Retinal pigment epithelial cell (primary cell): ENCODE data around the gene L3MBTL1.
A peak's percentile ranks its signal among the peaks of the same experiment; 100 is the strongest.

Experiments used
- DNase-seq: peaks from one replicate; pipeline ENCODE4 v3.0.0-alpha.2; 2010; ENCODE audit warnings: low read depth
- H3K4me3 ChIP-seq: 2 replicates; pipeline ENCODE4 v1.5.1; 2011; ENCODE audit warnings: mild to moderate bottlenecking, low read length, control low read depth, moderate library complexity
- TF ChIP-seq, protein P1 (sequence below): conservative IDR thresholded peaks from 2 replicates; pipeline ENCODE4 v1.5.1; 2011; ENCODE audit warnings: low read depth, low read length, control low read depth, inconsistent platforms

The L3MBTL1 gene

DNA sequence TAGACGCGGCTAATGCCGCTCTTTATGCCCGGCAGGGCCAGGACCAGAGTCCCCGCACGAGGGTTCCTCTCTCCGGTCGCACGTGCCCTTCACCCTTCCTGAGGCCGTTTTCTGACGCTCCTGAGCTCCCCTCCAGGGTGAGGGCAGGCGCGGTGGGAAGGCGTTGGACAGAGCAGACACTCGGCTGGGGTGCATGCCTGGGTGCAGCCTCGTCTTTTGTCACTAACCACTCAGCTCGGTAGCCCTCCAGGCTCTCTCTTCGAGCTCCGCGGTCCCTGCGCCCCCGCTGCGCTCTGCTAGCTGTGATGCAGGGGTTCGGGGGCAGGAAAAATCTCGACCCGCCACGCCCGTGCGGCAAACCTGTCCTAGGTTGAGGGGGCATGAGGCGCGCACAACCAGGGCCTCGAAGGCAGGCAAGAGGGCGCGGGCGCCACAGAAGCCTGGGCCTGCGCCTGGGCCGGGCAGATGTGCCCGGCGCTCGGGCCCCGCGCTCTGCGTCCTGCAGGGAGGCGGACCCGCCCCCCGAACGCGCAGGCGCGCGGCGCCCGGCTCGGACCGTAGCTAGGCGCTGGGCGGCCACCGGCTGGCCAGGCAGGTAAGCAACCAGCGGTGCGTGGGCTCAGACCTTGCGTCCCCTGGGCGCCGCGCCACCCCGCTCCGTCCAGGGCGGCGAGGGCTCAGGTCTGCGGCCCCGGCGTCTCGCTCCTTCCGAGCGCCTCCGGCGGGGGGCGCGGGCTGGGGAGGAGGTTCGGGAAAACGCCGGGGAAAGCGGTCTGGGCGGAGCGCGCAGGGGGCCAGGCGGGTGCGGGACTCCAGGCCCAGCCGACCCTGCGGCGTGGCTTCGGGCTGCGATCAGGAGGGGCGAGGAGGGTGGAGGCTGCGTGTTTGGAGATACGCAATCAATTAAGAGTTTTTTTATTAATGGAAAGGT is at the start of gene L3MBTL1:
TSS of gene L3MBTL1 (plus strand) at position 548 of the 931 bp plus-strand sequence. CDS start 5,807 bp downstream, outside the sequence.
- DNase-seq = no peak
- TF ChIP-seq, protein P1, sequence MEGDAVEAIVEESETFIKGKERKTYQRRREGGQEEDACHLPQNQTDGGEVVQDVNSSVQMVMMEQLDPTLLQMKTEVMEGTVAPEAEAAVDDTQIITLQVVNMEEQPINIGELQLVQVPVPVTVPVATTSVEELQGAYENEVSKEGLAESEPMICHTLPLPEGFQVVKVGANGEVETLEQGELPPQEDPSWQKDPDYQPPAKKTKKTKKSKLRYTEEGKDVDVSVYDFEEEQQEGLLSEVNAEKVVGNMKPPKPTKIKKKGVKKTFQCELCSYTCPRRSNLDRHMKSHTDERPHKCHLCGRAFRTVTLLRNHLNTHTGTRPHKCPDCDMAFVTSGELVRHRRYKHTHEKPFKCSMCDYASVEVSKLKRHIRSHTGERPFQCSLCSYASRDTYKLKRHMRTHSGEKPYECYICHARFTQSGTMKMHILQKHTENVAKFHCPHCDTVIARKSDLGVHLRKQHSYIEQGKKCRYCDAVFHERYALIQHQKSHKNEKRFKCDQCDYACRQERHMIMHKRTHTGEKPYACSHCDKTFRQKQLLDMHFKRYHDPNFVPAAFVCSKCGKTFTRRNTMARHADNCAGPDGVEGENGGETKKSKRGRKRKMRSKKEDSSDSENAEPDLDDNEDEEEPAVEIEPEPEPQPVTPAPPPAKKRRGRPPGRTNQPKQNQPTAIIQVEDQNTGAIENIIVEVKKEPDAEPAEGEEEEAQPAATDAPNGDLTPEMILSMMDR = no peak
- peak within 1 kb of the TSS; percentile 52 for H3K4me3 ChIP-seq

DNA sequence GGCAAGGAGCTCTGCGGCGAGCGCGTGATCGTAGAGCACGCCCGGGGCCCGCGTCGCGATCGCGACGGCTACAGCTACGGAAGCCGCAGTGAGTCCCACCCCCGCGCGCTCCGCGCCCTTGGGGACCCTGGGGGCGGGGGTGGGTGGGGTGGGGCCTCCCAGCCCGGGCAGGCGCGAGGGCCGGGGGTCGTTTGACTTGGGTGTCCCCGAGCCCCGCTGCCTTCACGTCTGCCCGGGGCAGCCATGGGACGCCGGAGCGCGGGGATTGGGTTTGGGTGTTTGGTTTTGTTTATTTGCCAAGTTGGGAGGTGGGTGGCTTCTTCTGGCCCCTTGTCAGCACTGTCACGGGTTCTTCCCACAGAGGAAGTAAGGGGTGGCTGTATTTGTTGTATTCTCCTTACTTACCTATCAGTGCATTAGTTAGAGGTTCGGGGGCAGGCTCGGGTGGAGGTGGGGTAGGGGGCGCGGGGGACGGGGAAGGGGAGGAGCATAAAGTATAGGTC is 49.0 kb upstream of the L3MBTL1 start:
- TF ChIP-seq, protein P1 = no peak
- no peak for DNase-seq
- peak overlapping the region; percentile 94 for H3K4me3 ChIP-seq

DNA sequence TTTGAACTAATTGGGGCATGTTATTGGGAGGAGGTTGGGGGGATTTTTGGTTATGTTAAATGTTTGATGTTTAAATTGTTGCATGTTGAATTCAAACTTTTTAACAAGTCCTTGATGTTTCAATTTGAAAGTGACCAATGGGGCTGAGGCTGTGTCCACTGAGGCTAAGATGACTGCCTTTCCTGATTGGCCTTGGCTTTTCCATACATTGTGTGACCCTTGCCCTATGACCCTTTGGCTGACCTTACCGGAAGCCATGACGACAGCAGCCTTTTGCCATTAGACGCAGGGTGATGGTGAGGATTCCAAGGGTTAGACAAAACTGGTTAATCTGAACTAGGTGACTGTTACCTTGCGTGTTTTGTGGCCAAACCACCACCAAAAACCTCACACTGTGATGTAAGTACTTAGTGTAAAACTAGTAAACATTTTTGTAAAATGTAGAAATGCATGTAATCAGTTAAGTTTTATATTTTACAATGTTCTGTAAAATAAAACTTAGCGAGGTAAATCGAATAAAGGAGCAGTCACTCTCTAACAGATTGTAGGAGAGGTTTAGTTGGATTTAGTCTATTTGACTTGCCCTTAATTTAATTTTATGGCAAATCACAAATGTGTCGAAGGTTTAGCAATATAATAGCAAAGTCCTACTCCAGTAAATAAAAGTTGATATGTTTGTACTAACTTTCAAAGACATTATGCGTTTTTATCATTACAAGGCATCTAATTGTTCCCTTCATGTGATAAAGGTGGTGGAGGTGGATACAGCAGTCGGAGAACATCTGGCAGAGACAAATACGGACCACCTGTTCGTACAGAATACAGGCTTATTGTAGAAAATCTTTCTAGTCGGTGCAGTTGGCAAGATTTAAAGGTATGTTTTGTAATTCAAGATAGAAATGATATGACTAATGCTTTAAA is 48.2 kb upstream of the L3MBTL1 start:
- no peak for DNase-seq
- H3K4me3 ChIP-seq = peak overlapping the region; percentile 94
- TF ChIP-seq, protein P1 = no peak

DNA sequence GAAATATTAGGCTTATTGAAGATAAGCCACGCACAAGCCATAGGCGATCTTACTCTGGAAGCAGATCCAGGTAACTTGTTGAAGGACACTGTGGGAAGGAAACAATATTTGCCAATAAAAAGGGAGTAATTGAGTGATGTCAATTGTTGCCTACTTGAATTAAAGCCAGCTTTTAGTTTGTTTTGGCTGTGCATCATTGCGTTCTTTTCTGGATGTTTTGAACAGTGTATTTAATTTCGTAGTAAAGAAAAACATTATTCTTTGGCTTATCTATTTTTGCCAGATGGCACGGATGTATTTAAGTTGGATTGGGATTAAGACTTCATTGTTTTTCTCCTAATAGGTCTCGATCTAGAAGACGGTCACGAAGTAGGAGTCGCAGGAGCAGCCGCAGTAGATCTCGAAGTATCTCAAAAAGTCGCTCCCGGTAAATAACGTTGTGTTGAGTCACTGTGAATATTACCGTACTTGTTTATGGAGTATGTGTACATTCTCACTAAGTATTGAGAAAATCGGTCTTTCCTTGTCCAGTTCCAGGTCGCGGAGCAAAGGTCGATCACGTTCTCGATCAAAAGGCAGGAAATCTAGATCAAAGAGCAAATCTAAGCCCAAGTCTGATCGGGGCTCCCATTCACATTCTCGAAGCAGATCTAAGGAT is 47.2 kb upstream of the L3MBTL1 start:
- DNase-seq = no peak
- H3K4me3 ChIP-seq = no peak overlapping the region
- TF ChIP-seq, protein P1 = no peak

DNA sequence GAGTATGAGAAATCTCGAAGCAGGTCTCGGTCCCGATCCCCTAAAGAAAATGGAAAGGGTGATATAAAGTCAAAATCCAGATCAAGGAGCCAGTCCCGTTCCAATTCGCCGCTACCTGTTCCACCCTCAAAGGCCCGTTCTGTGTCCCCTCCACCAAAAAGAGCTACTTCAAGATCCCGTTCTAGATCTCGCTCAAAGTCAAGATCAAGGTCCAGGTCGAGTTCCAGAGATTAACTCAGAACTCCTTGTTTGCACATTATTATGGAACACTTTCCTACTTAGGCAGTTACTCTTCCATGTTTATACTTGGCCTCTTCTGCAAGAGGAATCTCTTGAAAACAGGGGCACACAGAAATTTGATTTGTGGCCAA is 46.7 kb upstream of the L3MBTL1 start:
- TF ChIP-seq, protein P1 = no peak
- DNase-seq = no peak
- H3K4me3 ChIP-seq = no peak overlapping the region

DNA sequence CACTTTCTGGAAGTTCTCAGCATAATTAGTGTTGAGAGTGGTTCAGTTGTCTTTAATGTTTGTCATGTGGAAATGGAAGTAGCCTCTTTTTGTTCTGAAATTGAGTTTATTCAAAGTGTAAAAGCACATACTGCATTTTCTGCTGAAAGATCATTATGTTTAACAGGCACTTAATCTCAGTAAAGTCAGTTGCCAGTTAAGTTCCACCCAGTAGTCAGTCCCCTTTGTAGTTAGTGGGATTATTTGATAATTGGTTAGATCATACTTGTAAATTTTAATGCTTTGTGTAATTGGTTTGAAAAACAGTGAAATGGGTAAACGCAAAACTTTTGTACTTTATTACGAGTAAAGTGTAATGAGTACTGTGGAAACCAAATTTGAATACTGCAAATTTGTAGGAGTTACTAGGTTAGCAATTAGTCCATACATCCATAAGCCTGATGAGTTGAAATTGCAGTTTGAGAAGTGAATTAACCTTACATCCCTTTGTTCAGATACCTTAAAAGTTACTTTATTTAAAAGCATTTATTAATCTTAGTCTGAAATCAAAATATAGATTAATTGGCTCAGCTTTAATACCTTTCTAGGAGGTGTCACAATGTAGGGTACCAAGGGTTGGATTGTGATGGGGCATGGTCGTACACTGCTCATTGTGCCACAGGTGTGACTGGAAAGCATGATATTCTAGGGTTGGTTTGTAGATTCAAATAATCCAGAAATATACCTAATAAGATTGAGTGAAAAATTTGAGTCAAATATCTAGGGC is 45.4 kb upstream of the L3MBTL1 start:
- no peak for DNase-seq

More for the DNA sequence above, 45.4 kb upstream of the L3MBTL1 start:
- no peak overlapping the region for H3K4me3 ChIP-seq
- TF ChIP-seq, protein P1 = no peak
